K562 (cell line): ENCODE data around the gene PDLIM7. TPM values are rescaled to one million over a fixed set of nuclear protein-coding genes. Genes with fewer than 3 reads are reported as not detected.

ENCODE experiments used
- BACH1 ChIP-seq: fragments of 200-800 bp; sonication (Bioruptor generic); IDR thresholded peaks from 2 replicates; pipeline ENCODE4 v1.6.1; 2016; ENCODE audit warnings: missing genetic modification characterization, missing compliant biosample characterization
- CBFA2T3 ChIP-seq: fragments of 450-650 bp; IDR thresholded peaks from 2 replicates; pipeline ENCODE4 v1.6.1; 2017
- E2F1 ChIP-seq: sonication (generic); formaldehyde crosslinking; IDR thresholded peaks from 2 replicates; pipeline ENCODE4 v1.8.1; 2023; ENCODE audit warnings: mild to moderate bottlenecking, missing genetic modification reagents, moderate library complexity
- ELF4 ChIP-seq: fragments of 450-650 bp; formaldehyde crosslinking; IDR thresholded peaks from 2 replicates; pipeline ENCODE4 v1.4.0; 2022; ENCODE audit warnings: missing genetic modification characterization
- ETV6 ChIP-seq, 3 experiments: fragments of 150-350 bp in 1 of 3; sonication (generic) in 1 of 3; formaldehyde crosslinking in 1 of 3; IDR thresholded peaks; 2 replicates each; pipeline versions ENCODE4 v1.6.1 to v1.8.0; 2014 to 2022; ENCODE audit warnings: borderline replicate concordance in 2 of 3, low read depth in 2 of 3, antibody characterized with exemption in 1 of 3, low read length in 1 of 3, mild to moderate bottlenecking in 1 of 3, missing genetic modification reagents in 1 of 3
- FIP1L1 ChIP-seq: fragments of 200-400 bp; formaldehyde crosslinking; IDR thresholded peaks from 2 replicates; pipeline ENCODE4 v1.6.1; 2018; ENCODE audit warnings: mild to moderate bottlenecking, low read depth, low read length; ENCODE audit not compliant: poor library complexity, severe bottlenecking
- FOXK1 ChIP-seq: sonication (generic); formaldehyde crosslinking; IDR thresholded peaks from 2 replicates; pipeline ENCODE4 v1.8.0; 2022; ENCODE audit warnings: missing genetic modification reagents, mild to moderate bottlenecking, borderline replicate concordance
- FUS ChIP-seq: fragments of 200-400 bp; formaldehyde crosslinking; optimal IDR thresholded peaks from 2 replicates; pipeline ENCODE3; 2017; ENCODE audit warnings: low read depth, low read length
- HMBOX1 ChIP-seq: sonication (generic); IDR thresholded peaks from 2 replicates; pipeline ENCODE4 v1.6.1; 2016
- HNRNPK ChIP-seq: fragments of 200-400 bp; formaldehyde crosslinking; IDR thresholded peaks from one replicate; pipeline ENCODE4 v1.6.1; 2018; ENCODE audit warnings: mild to moderate bottlenecking, low read depth, low read length; ENCODE audit not compliant: poor library complexity, severe bottlenecking
- HNRNPLL ChIP-seq: fragments of 200-400 bp; formaldehyde crosslinking; IDR thresholded peaks from 2 replicates; pipeline ENCODE4 v1.6.1; 2017; ENCODE audit warnings: low read length, low read depth, mild to moderate bottlenecking; ENCODE audit not compliant: poor library complexity, severe bottlenecking
- JUNB ChIP-seq: fragments of 450-650 bp; formaldehyde crosslinking; conservative IDR thresholded peaks from 2 replicates; pipeline ENCODE4 v1.4.0; 2020; ENCODE audit warnings: mild to moderate bottlenecking
- KLF10 ChIP-seq: fragments of 250-450 bp; sonication (Bioruptor Pico); IDR thresholded peaks from 2 replicates; pipeline ENCODE4 v1.6.1; 2021; ENCODE audit warnings: matching md5 sums
- KLF16 ChIP-seq: IDR thresholded peaks from 2 replicates; pipeline ENCODE4 v1.6.1; 2016; ENCODE audit warnings: antibody characterized with exemption
- NEUROD1 ChIP-seq: fragments of 150-350 bp; IDR thresholded peaks from 2 replicates; pipeline ENCODE4 v1.6.1; 2014; ENCODE audit warnings: borderline replicate concordance, low read length, low read depth; ENCODE audit not compliant: partially characterized antibody
- NRF1 ChIP-seq, 2 experiments: fragments of 450-650 bp; IDR thresholded peaks in 1 of 2; conservative IDR thresholded peaks in 1 of 2; 2 replicates each; pipeline ENCODE4 v1.6.1; 2014; ENCODE audit warnings: mild to moderate bottlenecking in 2 of 2
- RUNX1 ChIP-seq: sonication (generic); IDR thresholded peaks from 2 replicates; pipeline ENCODE4 v1.6.1; 2016; ENCODE audit warnings: antibody characterized with exemption, low read depth
- TCF3 ChIP-seq: sonication (generic); formaldehyde crosslinking; IDR thresholded peaks from 2 replicates; pipeline ENCODE4 v1.4.0; 2020; ENCODE audit warnings: mild to moderate bottlenecking, missing genetic modification reagents
- TOE1 ChIP-seq, 2 experiments: fragments of 450-650 bp in 1 of 2; sonication (generic) in 1 of 2; formaldehyde crosslinking in 1 of 2; IDR thresholded peaks; 2 replicates each; pipeline versions ENCODE4 v1.7.1 to v1.8.0; 2016 to 2022; ENCODE audit warnings: borderline replicate concordance in 2 of 2, mild to moderate bottlenecking in 2 of 2, antibody characterized with exemption in 1 of 2, inconsistent platforms in 1 of 2, low read depth in 1 of 2, missing genetic modification reagents in 1 of 2, moderate library complexity in 1 of 2
- ZC3H11A ChIP-seq: IDR thresholded peaks from 2 replicates; pipeline ENCODE4 v1.6.1; 2012; ENCODE audit warnings: low read depth, low read length, improper control_type of control experiment
- ZKSCAN1 ChIP-seq: fragments of 150-350 bp; IDR thresholded peaks from 2 replicates; pipeline ENCODE4 v1.6.1; 2016; ENCODE audit warnings: low read depth, low read length
- ZNF274 ChIP-seq: IDR thresholded peaks from 2 replicates; pipeline ENCODE4 v1.6.1; 2011; ENCODE audit warnings: low read depth, mild to moderate bottlenecking, low read length, moderate library complexity, borderline replicate concordance
- ZNF280A ChIP-seq: fragments of 450-650 bp; IDR thresholded peaks from 2 replicates; pipeline ENCODE4 v1.6.1; 2018; ENCODE audit warnings: mild to moderate bottlenecking, low read depth; ENCODE audit not compliant: partially characterized antibody
- ZNF347 ChIP-seq: fragments of 450-650 bp; formaldehyde crosslinking; IDR thresholded peaks from 2 replicates; pipeline ENCODE4 v1.4.0; 2020; ENCODE audit warnings: low read depth, mild to moderate bottlenecking, moderate library complexity
- ZNF431 ChIP-seq: sonication (generic); formaldehyde crosslinking; IDR thresholded peaks from 2 replicates; pipeline ENCODE4 v1.8.0; 2022; ENCODE audit warnings: mild to moderate bottlenecking, missing genetic modification reagents
- ZNF589 ChIP-seq: fragments of 200-800 bp; sonication (Bioruptor generic); IDR thresholded peaks from 2 replicates; pipeline ENCODE4 v1.6.1; 2016; ENCODE audit warnings: low read depth, missing genetic modification characterization, missing compliant biosample characterization
- polyA plus RNA-seq, 8 experiments: library from polyadenylated mRNA; depleted of rRNA in 4 of 8; stranded (reverse) in 5 of 8; unstranded in 3 of 8; fragments of >200 nt; fragmentation: Nextera tagmentation in 2 of 8; fragmentation: Illumina TruSeq in 1 of 8; extraction: Ambion mirVana in 2 of 8; extraction: Trizol in 1 of 8; gene quantifications; 2 replicates each; pipeline versions ENCODE4 v1.2.1 to v1.2.3, GENCODE V29; 2011 to 2014; ENCODE audit warnings: inconsistent platforms in 1 of 8, missing spikeins in 1 of 8
- total RNA-seq, 7 experiments: library from RNA; depleted of rRNA in 6 of 7; stranded (reverse); fragments of >200 nt in 6 of 7; fragmentation: Illumina TruSeq in 2 of 7; extraction: Trizol in 2 of 7; gene quantifications; 2 replicates each; pipeline versions ENCODE4 v1.2.1 to v1.2.3, GENCODE V29; 2011 to 2021; ENCODE audit warnings: low replicate concordance in 1 of 7

Gene PDLIM7
- total and polyA plus RNA-seq, 9 of the 15 experiments (the other 6 are each of a cell fraction or from before 2014, with no cell fraction given), result 2.1 to 124 (median 32.6) TPM

- no peak for TF ChIP-seq HMBOX1
- no peak for TF ChIP-seq ZKSCAN1
- TF ChIP-seq ELF4 (CRISPR knock-in tag), result no peak
- TF ChIP-seq ZNF280A, result no peak
- no peak for TF ChIP-seq KLF16
- TF ChIP-seq ZNF347 (CRISPR knock-in tag), result no peak
- no peak for TF ChIP-seq RUNX1
- no peak for TF ChIP-seq HNRNPLL
- TF ChIP-seq CBFA2T3, result no peak
- TF ChIP-seq TOE1 (IDR thresholded peaks at IDR 0.05; ENCODE audit: borderline replicate concordance), result no peak
- no peak for TF ChIP-seq TOE1 (CRISPR knock-in tag; IDR thresholded peaks at IDR 0.05; ENCODE audit: borderline replicate concordance, low read depth)
- no peak for TF ChIP-seq FOXK1 (CRISPR knock-in tag)
- no peak for TF ChIP-seq TCF3 (CRISPR knock-in tag)
- TF ChIP-seq HNRNPK, result no peak
- TF ChIP-seq JUNB (CRISPR knock-in tag), result no peak
- TF ChIP-seq FUS, result no peak
- no peak for TF ChIP-seq E2F1 (CRISPR knock-in tag)
- no peak for TF ChIP-seq ETV6 (IDR thresholded peaks at IDR 0.05; ENCODE audit: borderline replicate concordance in 1 of 2, low read depth in 2 of 2, low read length in 1 of 2)
- no peak for TF ChIP-seq ETV6 (CRISPR knock-in tag; IDR thresholded peaks at IDR 0.05; ENCODE audit: borderline replicate concordance)
- TF ChIP-seq ZNF274, result no peak
- no peak for TF ChIP-seq BACH1
- TF ChIP-seq NEUROD1, result no peak
- TF ChIP-seq KLF10 (CRISPR knock-in tag), result no peak
- no peak for TF ChIP-seq ZNF431 (CRISPR knock-in tag)
- peak; percentile 68; the same call in 1 of the 2 replicates for TF ChIP-seq ZNF589 (CRISPR knock-in tag)
- TF ChIP-seq FIP1L1, result peak; percentile 73
- TF ChIP-seq NRF1 (conservative IDR thresholded peaks at IDR 0.05 in 1 of 2, IDR thresholded peaks at IDR 0.05 in 1 of 2), result no peak
- TF ChIP-seq ZC3H11A, result no peak
Observed at GRCh38 chr5:177496727-177497291, 595 bp downstream of the PDLIM7 start (continued).
